Activated CD8-positive, alpha-beta memory T cell treated with anti-CD3 and anti-CD28 coated beads for 1 hour (primary cell): ENCODE measurements around the gene TCP10L.
"Not testable (repeated sequence)": the region's sequence is repeated elsewhere in the genome, so short reads cannot be mapped to it uniquely, and the experiment has no call there.

Experiments used
- DNase-seq, 2 donors: peaks; one replicate each; pipeline ENCODE4 v3.0.0-alpha.2; 2020; ENCODE audit warnings: low read depth in 1 of 2; ENCODE audit errors: extremely low read depth in 1 of 2

Gene TCP10L

GRCh38 chr21:32559006-32559610 is 26.2 kb downstream of the TCP10L start:
- DNase-seq = no peak

- no peak for DNase-seq
Measured at GRCh38 chr21:32558106-32558505, 27.2 kb downstream of the TCP10L start.

DNA sequence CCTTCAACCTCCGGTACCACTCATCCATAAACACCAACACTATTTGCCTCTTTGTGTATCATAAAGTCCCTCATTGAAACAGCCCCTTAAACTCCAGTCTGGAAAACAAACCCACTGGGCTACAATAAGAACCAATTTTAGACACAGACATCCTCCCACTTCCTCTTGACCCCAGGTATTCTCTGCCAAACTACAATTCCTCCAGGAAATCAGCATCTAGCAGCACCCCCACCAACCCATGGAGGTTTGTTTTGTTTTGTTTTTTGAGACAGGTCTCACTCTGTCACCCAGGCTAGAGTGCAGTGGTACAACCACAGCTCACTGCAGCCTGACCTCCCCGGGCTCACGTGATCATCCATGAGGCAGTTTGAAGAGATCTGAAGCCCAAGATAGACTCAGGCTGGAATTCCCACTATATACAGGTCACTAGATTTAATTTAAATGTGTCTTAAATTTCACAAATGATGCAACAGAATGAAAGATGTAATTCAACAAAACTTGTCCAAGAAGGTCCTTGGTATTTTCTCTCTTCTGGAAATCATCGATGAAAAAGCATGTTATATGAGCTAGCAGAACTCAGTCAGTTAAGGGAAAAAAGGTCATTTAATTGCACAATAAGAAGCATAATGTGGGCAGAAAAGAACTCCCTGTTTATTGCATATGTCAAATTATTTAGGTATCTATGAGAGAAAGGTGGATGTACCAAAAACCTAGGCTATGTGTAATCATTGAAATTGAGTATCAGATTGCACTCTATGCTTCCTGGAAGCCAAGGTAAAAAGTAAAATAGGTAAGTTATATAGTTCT is 30.3 kb downstream of the TCP10L start:
- DNase-seq = no peak

DNA sequence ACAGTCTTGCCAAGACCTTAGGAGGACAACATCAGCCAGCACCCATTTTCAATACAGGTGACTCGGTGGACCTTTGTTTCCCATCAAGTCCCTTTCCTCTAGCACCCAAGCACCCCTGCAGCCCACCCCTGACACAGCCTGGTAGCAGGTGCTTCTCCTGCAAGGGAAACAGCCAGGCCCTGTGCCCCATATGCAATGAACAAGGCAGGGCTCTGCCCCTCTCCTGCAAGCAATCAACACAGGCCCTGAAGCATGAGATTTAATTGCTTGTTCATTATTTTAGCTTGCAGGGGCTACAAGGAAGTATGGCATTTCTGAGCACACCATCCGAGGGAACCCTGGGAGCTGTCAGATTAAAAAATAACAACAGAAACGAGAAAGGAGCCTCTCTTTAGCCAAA is 35.4 kb downstream of the TCP10L start:
- no peak for DNase-seq

DNA sequence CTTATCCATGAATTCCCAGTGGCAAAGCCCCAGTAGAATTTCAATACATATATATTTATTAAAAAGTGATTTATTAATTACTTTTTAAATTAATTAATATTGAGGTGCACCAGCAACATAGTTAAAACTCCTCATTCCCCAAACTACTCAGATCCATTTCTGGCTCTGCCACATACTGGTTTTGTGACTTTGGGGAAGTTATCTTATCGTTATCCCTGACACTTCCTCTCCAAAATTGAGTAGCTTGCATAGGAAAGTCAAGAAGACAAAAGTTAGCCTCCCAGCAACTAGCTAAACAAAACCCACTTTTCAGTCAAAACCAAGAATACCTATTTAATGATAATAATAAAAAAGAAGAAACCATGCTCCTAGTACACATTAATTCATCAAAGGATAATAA is 35.9 kb downstream of the TCP10L start:
- no peak for DNase-seq

GRCh38 chr21:32548978-32549377 is 36.3 kb downstream of the TCP10L start:
- DNase-seq = no peak

DNA sequence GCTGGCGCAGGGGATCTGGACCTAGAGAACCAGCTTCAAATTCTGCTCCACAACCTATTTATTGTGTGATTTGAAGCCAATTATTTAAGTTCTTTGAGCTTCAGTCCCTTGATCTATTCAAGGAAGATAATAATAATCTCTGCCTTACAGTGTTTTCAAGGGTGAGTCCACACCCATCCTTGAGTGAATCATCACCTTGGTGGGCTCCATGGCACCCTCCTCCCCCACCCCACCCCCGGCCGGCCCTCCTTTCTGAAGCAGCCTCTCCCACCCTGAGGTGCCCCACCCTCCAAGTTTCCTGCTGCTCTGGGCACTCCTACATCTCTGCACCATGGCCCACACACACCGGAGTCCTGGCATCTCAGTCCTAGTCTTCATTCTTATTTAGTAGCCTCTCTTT is 38.3 kb downstream of the TCP10L start:
- no peak for DNase-seq

DNA sequence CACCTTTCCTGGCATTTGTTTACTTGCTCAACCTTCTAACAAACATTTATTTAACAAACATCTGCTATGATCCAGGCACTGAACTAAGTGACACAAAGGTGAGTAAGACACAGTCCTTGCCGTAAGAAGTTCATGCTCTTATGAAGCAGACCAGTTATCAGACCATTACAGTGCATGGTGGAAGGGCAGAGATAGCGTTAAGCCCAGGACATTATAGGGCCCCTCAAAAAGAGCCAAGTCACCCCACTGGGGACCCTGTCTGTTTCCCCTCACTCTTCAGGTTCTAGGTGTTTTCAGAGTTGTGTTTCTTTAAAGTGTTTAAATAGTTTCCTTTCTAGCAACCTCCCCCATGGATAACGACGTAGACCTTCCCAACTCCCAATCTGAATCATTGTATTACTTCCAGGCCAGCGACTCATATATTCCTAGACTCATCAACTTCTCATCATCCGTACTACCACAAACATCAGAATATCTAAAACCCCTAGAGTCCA is 39.3 kb downstream of the TCP10L start:
- no peak for DNase-seq

DNA sequence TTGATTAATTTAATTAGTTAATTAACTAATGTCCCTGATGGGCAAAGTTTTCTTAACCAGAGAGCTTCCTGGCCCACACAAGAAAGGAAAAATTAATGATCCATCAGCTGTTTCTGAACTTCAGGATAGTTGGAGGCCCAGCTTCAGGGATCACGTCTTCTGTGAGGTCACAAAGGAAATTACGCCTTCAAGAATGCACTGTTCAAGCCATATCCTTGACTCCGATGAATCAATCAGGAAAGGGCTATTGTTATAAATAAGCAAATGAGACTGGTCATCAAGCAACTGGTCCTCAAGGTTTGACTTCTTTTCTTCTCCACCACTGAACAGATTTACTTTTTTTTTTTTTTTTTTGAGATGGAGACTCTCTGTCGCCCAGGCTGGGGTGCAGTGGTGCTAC is 40.6 kb downstream of the TCP10L start:
- DNase-seq = no peak

DNA sequence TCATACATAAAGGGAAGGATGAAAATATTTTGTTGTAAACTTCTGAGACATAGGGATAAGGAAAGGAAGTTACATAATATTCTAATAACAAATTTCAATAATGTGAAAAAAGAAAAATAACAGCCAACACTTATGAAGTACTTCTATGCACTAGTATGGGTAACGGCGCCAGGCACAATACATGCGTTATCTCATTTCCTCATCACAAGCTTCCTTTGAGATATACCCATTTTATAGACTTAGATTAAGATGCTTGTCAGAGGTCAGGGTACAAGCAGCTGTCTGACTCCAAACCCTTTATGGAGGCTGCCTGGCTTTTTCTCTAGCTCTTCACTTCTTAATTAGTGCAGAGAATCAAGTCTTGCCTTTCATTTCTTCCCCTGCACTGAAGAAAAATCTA is 41.3 kb downstream of the TCP10L start:
- DNase-seq = no peak

GRCh38 chr21:32543056-32543455 is 42.3 kb downstream of the TCP10L start:
- DNase-seq = not testable (repeated sequence)

- no peak for DNase-seq
Measured at GRCh38 chr21:32539378-32539777, 45.9 kb downstream of the TCP10L start.

DNA sequence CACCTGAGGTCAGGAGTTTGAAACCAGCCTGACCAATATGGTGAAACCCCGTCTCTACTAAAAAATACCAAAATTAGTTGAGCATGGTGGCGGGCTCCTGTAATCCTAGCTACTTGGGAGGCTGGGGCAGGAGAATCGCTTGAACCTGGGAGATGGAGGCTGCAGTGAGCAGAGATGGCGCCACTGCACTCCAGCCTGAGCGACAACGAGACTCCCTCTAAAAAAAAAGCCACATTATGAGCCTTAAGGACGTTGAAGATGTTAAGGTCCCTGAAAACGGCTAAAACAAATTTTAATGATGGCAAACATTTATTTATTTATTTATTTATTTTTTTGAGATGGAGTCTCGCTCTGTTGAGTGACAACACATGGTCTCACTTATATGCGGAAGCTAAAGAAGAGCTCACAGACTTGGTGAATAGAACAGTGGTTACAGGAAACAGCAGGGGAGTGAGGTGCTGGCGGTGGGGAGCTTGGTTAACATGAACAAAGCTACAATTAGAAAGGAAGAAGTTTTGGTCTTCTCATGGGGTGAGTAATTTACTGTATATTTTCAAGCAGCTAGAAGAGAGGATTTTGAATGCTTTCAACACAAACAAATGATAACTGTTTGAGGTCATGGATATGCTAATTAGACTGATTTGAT is 47.1 kb downstream of the TCP10L start:
- DNase-seq = peak in 1 of 2 donors; percentile 10

DNA sequence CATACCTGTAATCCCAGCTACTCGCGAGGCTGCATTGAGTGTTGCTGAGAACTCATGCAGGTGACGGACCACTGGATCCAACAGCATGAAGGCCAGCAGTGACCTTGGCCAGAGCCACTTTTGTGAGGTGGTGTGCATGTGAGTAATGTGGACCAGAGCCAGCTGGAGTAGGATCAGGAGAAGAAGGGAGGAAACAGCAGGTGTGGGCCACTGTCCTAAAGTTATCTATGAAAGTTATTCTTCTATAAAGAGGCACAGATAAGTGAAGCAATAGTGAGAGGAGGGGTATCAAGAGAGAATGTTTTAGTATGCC is 47.8 kb downstream of the TCP10L start:
- DNase-seq = no peak

DNA sequence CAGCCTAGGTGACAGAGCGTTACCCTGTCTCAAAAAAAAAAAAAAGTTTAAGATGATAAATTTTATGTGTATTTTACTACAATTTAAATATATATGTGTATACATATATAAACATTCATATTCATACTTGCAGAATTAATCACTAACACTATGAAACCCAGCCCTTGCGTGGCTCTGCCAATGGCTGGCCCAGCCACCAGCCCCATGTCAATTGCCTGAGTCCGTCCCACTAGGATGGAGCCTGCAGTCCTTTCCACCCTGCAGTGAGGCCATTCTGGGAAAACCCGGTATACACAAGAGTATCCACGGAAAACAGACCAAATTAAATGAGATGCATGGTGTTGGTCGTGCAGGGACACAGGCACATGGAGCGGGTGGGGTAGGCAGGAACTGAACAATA is 49.7 kb downstream of the TCP10L start:
- DNase-seq = no peak

- no peak for DNase-seq
Measured at GRCh38 chr21:32534113-32534512, 51.2 kb downstream of the TCP10L start.

DNA sequence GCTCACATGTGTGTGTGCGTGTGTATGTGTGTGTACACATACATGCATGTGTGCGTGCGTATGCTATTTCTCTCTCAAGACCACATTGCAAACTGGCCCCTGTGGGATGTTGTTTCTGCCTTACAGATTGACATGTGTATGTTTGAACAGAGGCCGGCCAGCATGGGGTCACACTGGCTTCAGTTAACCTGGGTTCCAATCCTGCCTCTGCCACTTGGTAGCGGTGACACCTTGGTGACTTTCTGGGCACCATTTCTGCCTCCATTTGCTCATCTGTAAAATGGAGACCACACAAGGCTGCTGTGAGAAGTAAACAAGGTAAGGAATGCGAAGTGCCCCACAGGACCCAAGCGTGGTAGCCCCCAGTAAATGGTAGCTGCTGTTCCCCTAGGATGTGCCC is 51.7 kb downstream of the TCP10L start:
- no peak for DNase-seq

GRCh38 chr21:32533053-32533452 is 52.3 kb downstream of the TCP10L start:
- no peak for DNase-seq

- no peak for DNase-seq
Measured at GRCh38 chr21:32532636-32533035, 52.7 kb downstream of the TCP10L start.

DNA sequence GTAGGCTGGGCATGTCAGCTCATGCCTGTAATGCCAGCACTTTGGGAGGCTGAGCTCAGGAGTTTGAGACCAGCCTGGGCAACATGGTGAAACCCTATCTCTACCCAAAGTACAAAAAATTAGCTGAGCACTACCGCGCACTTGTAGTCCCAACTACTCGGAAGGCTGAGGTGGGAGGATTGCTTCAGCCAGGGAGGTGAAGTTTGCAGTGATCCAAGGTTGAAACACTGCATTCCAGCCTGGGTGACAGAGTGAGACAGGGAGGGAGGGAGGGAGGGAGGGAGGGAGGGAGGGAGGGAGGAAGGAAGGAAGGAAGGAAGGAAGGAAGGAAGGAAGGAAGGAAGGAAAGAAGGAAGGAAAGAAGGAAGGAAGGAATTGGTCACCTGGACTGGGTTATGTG is 53.8 kb downstream of the TCP10L start:
- DNase-seq = not testable (repeated sequence)

DNA sequence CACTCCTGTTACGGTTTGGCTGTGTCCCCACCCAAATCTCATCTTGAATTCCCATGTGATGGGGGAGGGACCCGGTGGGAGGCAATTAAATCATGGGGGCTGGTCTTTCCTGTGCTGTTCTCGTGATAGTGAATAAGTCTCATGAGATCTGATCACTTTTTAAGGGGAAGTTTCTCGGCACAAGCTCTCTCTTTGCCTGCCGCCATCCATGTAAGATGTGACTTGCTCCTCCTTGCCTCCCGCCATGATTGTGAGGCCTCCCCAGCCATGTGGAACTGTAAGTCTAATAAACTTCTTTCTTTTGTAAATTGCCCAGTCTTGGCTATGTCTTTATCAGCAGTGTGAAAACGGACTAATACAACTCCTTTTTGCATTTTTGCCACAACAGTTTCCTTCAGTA is 54.5 kb downstream of the TCP10L start:
- DNase-seq = not testable (repeated sequence)

DNA sequence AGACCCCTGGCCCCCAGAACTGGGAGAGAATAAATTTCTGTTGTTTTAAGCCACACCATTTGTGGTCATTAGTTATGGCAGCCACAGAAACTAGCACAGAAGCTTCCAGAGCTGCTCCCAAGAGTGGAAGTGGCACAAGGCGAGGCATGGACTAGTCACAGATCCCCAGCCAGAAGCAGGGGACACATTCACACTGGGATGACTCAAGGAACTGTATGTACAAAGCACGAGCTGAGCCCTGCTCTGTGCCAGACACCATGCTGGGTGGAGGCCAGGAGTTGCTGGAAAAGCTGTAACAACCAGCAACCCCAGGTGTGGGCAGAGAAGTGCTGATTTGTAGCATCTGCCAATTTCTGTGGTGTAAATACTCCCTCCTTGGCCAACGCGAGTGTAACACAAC is 55.6 kb downstream of the TCP10L start:
- no peak for DNase-seq
